PC-9 (cell line): ENCODE data around the gene UBAP2. TPM values are rescaled to one million over a fixed set of nuclear protein-coding genes. Genes with fewer than 3 reads are reported as not detected.

Source experiments
- BruUV-seq: library from RNA; stranded (reverse); fragments of 400-500 nt; replicated peaks from 2 replicates; lab custom pipeline; 2021; lab: Mats Ljungman, UMichigan
- CTCF ChIA-PET: fragments of 300-600 bp; sonication (Branson Sonifier 250); formaldehyde crosslinking; loops from one replicate; lab custom pipeline; 2022; ENCODE audit warnings: antibody characterized with exemption; lab: Charles Lee
- POLR2A ChIA-PET: fragments of 300-600 bp; sonication (Branson Sonifier 250); formaldehyde crosslinking; loops from one replicate; lab custom pipeline; 2022; ENCODE audit warnings: antibody characterized with exemption; ENCODE audit not compliant: unreplicated experiment; lab: Charles Lee
- DNase-seq, 2 experiments: peaks; one replicate each; pipeline versions ENCODE4 v3.0.0 to v3.0.0-alpha.2; 2015 to 2022; ENCODE audit warnings: mixed read lengths in 1 of 2
- H2AFZ ChIP-seq: fragments of 200-600 bp; sonication (generic); 2 replicates; pipeline ENCODE4 v1.8.1; 2017; ENCODE audit warnings: antibody characterized with exemption
- H3F3A ChIP-seq: fragments of 200-600 bp; sonication (generic); 2 replicates; pipeline ENCODE4 v1.8.1; 2017; ENCODE audit warnings: antibody characterized with exemption, mild to moderate bottlenecking, low read depth; ENCODE audit not compliant: insufficient read depth
- H3K27ac ChIP-seq: fragments of 200-600 bp; sonication (generic); 2 replicates; pipeline ENCODE4 v1.6.1; 2016; ENCODE audit warnings: mixed run types
- H3K27me3 ChIP-seq: fragments of 200-600 bp; sonication (generic); 2 replicates; pipeline ENCODE4 v1.6.1; 2016; ENCODE audit warnings: low read depth, mixed run types; ENCODE audit not compliant: insufficient read depth
- H3K36me3 ChIP-seq: fragments of 200-600 bp; sonication (generic); 2 replicates; pipeline ENCODE4 v1.6.1; 2016; ENCODE audit warnings: low read depth, mixed run types
- H3K4me1 ChIP-seq: fragments of 200-600 bp; sonication (generic); replicated peaks from 2 replicates; pipeline ENCODE4 v1.6.1; 2016; ENCODE audit warnings: mixed run types; ENCODE audit not compliant: insufficient read depth
- H3K4me2 ChIP-seq: fragments of 200-600 bp; sonication (generic); 2 replicates; pipeline ENCODE4 v1.6.1; 2017; ENCODE audit warnings: mixed run types
- H3K4me3 ChIP-seq: fragments of 200-600 bp; sonication (generic); 2 replicates; pipeline ENCODE4 v1.6.1; 2016; ENCODE audit warnings: mixed run types
- H3K79me2 ChIP-seq: fragments of 200-600 bp; sonication (generic); 2 replicates; pipeline ENCODE4 v1.6.1; 2017; ENCODE audit warnings: low read depth, mixed run types
- H3K9me2 ChIP-seq: fragments of 200-600 bp; sonication (generic); 2 replicates; pipeline ENCODE4 v1.8.1; 2017; ENCODE audit warnings: mild to moderate bottlenecking; ENCODE audit not compliant: insufficient read depth
- H3K9me3 ChIP-seq: fragments of 200-600 bp; sonication (generic); 2 replicates; pipeline ENCODE4 v1.8.1; 2016; ENCODE audit warnings: low read depth; ENCODE audit not compliant: insufficient read depth
- H4K20me1 ChIP-seq: fragments of 200-600 bp; sonication (generic); 2 replicates; pipeline ENCODE4 v1.8.1; 2017; ENCODE audit not compliant: insufficient read depth
- EZH2 ChIP-seq: fragments of 200-600 bp; sonication (generic); IDR thresholded peaks from 2 replicates; pipeline ENCODE4 v1.8.0; 2017; ENCODE audit warnings: antibody characterized with exemption, low read depth
- intact Hi-C: fragments of 100-400 bp; cut with micrococcal nuclease; formaldehyde crosslinking; loops from one replicate; pipeline ENCODE4 v1.10.0; 2022; ENCODE audit not compliant: unreplicated experiment
- total RNA-seq: library from RNA; stranded (reverse); gene quantifications from 2 replicates; pipeline ENCODE4 v1.2.3, GENCODE V29; 2021
- TF ChIP-seq, protein P1 (sequence below): fragments of 200-600 bp; sonication (generic); conservative IDR thresholded peaks from 2 replicates; pipeline ENCODE4 v1.6.1; 2017; ENCODE audit warnings: mixed run types, antibody characterized with exemption, mild to moderate bottlenecking, moderate library complexity

Gene UBAP2
- total RNA-seq, 1 experiment from 2014 or later, result 27.6 TPM

GRCh38 chr9:33893861-33894260, 154.8 kb downstream of the UBAP2 start:
- Histone ChIP-seq H4K20me1 (peaks cover 19% of the 10 kb centered on the region), H3K36me3 (no peaks in the 10 kb centered on the region), H3K4me2 (no peak overlapping the region), H3K4me3 (no peak overlapping the region), H3K9me3 (no peaks in the 10 kb centered on the region), H3K4me1 (no peaks in the 10 kb centered on the region), H3K79me2 (peaks cover 19% of the 10 kb centered on the region; the same call in 1 of the 2 replicates), H3K9me2 (no peaks in the 10 kb centered on the region), H3K27ac (no peak overlapping the region), H2AFZ (no peak overlapping the region), H3F3A (no peaks in the 10 kb centered on the region), H3K27me3 (no peaks in the 10 kb centered on the region)
- DNase-seq, result no peak
- CTCF ChIA-PET, result no interaction called here
- no TSS peak for BruUV-seq
- intact Hi-C loops, result no loop called here
- TF ChIP-seq EZH2, result no peak
- TF ChIP-seq, protein P1, sequence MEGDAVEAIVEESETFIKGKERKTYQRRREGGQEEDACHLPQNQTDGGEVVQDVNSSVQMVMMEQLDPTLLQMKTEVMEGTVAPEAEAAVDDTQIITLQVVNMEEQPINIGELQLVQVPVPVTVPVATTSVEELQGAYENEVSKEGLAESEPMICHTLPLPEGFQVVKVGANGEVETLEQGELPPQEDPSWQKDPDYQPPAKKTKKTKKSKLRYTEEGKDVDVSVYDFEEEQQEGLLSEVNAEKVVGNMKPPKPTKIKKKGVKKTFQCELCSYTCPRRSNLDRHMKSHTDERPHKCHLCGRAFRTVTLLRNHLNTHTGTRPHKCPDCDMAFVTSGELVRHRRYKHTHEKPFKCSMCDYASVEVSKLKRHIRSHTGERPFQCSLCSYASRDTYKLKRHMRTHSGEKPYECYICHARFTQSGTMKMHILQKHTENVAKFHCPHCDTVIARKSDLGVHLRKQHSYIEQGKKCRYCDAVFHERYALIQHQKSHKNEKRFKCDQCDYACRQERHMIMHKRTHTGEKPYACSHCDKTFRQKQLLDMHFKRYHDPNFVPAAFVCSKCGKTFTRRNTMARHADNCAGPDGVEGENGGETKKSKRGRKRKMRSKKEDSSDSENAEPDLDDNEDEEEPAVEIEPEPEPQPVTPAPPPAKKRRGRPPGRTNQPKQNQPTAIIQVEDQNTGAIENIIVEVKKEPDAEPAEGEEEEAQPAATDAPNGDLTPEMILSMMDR, result no peak
- POLR2A ChIA-PET, result no interaction called here

- peaks cover 51% of the 10 kb centered on the region for H3K79me2 ChIP-seq
- H3K4me1 ChIP-seq, result no peaks in the 10 kb centered on the region
- H4K20me1 ChIP-seq, result peaks cover 41% of the 10 kb centered on the region
- POLR2A ChIA-PET, result no interaction called here
- no peak overlapping the region for H3K4me3 ChIP-seq
- BruUV-seq, result no TSS peak
- H2AFZ ChIP-seq, result no peak overlapping the region
- H3K36me3 ChIP-seq, result no peaks in the 10 kb centered on the region
- no peaks in the 10 kb centered on the region for H3K27me3 ChIP-seq
- no peaks in the 10 kb centered on the region for H3K9me2 ChIP-seq
- TF ChIP-seq, protein P1, result no peak
- TF ChIP-seq EZH2, result no peak
- intact Hi-C loops, result no loop called here
- H3K4me2 ChIP-seq, result no peak overlapping the region
- no peak overlapping the region for H3K27ac ChIP-seq
- H3K9me3 ChIP-seq, result no peaks in the 10 kb centered on the region
- H3F3A ChIP-seq, result peaks cover 6% of the 10 kb centered on the region; the same call in 1 of the 2 replicates
- DNase-seq, result no peak
- CTCF ChIA-PET, result interaction anchor here (0.6 kb wide), 1 partner anchor 52 kb away, joined by 3 read pairs; no protein-coding TSS in a partner anchor
Observed at GRCh38 chr9:33885948-33886347, 162.7 kb downstream of the UBAP2 start.

DNA sequence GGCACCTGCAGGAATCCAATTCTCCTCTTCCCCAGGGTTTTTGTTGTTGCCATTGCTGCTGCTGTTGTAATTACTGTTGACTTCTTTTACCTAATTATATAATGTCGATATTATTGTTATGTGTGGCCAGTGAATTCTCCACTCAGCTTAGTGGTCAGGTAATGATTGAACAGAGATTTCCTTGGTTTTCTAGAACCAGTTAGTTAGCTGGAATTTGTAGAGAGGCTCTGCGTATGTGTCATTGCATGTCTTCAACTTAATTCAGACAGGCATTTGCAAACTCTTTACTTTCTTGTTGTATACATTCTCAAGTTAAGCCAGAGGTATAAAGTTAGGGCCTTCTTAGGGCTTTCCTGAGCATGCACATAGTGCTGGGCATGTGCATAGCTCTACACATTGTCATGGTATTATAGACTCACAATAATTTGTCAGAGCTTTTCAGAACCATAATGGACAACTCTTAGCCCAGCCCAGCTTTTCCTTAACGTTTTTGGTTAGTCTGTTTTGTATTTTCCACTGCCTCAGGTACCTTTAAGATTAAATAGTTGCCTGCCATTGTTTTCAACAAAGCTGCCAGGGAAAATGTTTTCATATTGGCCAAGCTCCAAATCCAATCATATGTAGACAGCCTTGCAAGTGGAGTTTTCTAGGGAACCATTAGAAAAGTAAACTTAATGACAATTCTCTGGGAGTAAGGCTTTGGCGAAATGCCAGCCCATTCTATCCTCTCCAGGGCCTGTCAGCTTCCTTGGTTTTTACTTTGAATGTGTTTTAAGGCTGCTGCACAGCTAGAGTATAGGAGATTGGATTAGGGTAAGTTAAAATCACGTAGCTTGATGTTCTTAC, 163.6 kb downstream of the UBAP2 start:
- ChIA-PET POLR2A (no interaction called here), CTCF (interaction anchor here (0.6 kb wide), 1 partner anchor 35 kb away, joined by 3 read pairs; no protein-coding TSS in a partner anchor)
- Histone ChIP-seq H3K4me1 (no peaks in the 10 kb centered on the region), H3K9me3 (no peaks in the 10 kb centered on the region), H3K27ac (no peak overlapping the region), H3K4me2 (no peak overlapping the region), H2AFZ (no peak overlapping the region), H3F3A (peaks cover 6% of the 10 kb centered on the region; the same call in 1 of the 2 replicates), H3K36me3 (no peaks in the 10 kb centered on the region), H3K9me2 (no peaks in the 10 kb centered on the region), H4K20me1 (peaks cover 44% of the 10 kb centered on the region), H3K4me3 (no peak overlapping the region), H3K27me3 (no peaks in the 10 kb centered on the region), H3K79me2 (peaks cover 60% of the 10 kb centered on the region)
- BruUV-seq, result no TSS peak
- no peak for TF ChIP-seq EZH2
- TF ChIP-seq, protein P1, result no peak
- DNase-seq, result peak in 1 of 2 experiments; percentile 2
- intact Hi-C loops, result no loop called here
